Loucy (cell line): ENCODE data around the gene TIMM17B.

ENCODE experiments used
- CTCF ChIP-seq: fragments of 200-600 bp; sonication (generic); conservative IDR thresholded peaks from 2 replicates; pipeline ENCODE4 v1.5.1; 2014; ENCODE audit warnings: mild to moderate bottlenecking, antibody characterized with exemption, low read length
- EZH2phosphoT487 ChIP-seq: fragments of 200-600 bp; IDR thresholded peaks from 2 replicates; pipeline ENCODE4 v1.6.1; 2018; ENCODE audit warnings: antibody characterized with exemption, mild to moderate bottlenecking, moderate library complexity, borderline replicate concordance

GRCh38 chrX:48927736-48928382 is 30.3 kb upstream of the TIMM17B start:
- TF ChIP-seq CTCF (no peak), EZH2phosphoT487 (no peak)
